Measurements from ENCODE around the gene ERC2.

DNA sequence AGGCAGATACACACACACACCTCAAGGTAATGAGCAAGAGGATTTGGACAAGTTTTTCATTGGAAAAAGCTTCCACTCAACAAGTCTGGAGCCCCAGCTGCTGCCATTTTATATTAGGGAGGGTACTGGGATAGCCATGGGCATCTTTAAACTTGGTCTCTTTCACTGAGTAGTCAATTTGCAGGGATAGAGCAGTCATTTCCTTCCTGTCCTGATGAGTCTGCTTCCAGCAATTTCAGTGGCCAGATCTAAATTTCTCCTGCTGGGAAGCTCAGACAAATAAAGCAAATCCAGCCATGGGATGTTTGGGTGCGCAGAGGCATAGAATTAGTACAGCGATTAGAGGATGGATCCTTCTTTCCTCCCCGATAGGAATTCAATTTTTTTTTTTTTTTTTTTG lies 874 bp upstream of the ERC2 start:
- TF ChIP-seq, protein P1, sequence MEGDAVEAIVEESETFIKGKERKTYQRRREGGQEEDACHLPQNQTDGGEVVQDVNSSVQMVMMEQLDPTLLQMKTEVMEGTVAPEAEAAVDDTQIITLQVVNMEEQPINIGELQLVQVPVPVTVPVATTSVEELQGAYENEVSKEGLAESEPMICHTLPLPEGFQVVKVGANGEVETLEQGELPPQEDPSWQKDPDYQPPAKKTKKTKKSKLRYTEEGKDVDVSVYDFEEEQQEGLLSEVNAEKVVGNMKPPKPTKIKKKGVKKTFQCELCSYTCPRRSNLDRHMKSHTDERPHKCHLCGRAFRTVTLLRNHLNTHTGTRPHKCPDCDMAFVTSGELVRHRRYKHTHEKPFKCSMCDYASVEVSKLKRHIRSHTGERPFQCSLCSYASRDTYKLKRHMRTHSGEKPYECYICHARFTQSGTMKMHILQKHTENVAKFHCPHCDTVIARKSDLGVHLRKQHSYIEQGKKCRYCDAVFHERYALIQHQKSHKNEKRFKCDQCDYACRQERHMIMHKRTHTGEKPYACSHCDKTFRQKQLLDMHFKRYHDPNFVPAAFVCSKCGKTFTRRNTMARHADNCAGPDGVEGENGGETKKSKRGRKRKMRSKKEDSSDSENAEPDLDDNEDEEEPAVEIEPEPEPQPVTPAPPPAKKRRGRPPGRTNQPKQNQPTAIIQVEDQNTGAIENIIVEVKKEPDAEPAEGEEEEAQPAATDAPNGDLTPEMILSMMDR (IDR thresholded peaks at IDR 0.05; ENCODE audit: insufficient read depth, low read length, poor library complexity, severe bottlenecking) = no peak
- TF ChIP-seq EZH2phosphoT487 (conservative IDR thresholded peaks at IDR 0.05; ENCODE audit: low read length) = no peak

Data from SU-DHL-6 (cell line).